ENCODE results near the gene VCX.
"Not testable (repeated sequence)": the region's sequence is repeated elsewhere in the genome, so short reads cannot be mapped to it uniquely, and the experiment has no call there.

The VCX gene

GRCh38 chrX:7842871-7843270 is at the start of gene VCX:
Gene VCX (plus strand): TSS chrX:7843171. CDS start chrX:7843204, 33 bp downstream.
- not testable (repeated sequence) for DNase-seq

- DNase-seq: no peak
Observed at GRCh38 chrX:7798327-7798726, 44.6 kb upstream of the VCX start.

- DNase-seq: no peak
Observed at GRCh38 chrX:7801711-7802110, 41.3 kb upstream of the VCX start.

- no peak for DNase-seq
Observed at GRCh38 chrX:7815166-7815805, 27.7 kb upstream of the VCX start.

GRCh38 chrX:7828594-7828993 is 14.4 kb upstream of the VCX start:
- no peak for DNase-seq

GRCh38 chrX:7841084-7841805 is 1.7 kb upstream of the VCX start:
- DNase-seq: no peak

- DNase-seq: no peak
Observed at GRCh38 chrX:7852166-7852565, 9.2 kb downstream of the VCX start.

GRCh38 chrX:7872042-7872441 is 29.1 kb downstream of the VCX start:
- DNase-seq: no peak

- no peak for DNase-seq
Observed at GRCh38 chrX:7876957-7877356, 34.0 kb downstream of the VCX start.

GRCh38 chrX:7889135-7889534 is 46.2 kb downstream of the VCX start:
- no peak for DNase-seq

- DNase-seq: no peak
Observed at GRCh38 chrX:7889680-7890079, 46.7 kb downstream of the VCX start.

- DNase-seq: no peak
Observed at GRCh38 chrX:7891928-7892327, 49.0 kb downstream of the VCX start.

Data from activated naive CD4-positive, alpha-beta T cell treated with Interleukin-2 at 50 U/mL for 16 hours (primary cell).